DMS153 treated with DMSO at 0.1 percent for 48 hours (cell line): ENCODE measurements around the gene PDYN.

ENCODE experiments used
- DNase-seq: peaks from one replicate; lab custom pipeline; 2025; ENCODE audit not compliant: unreplicated experiment; lab: John Stamatoyannopoulos, UW

Gene PDYN

GRCh38 chr20:1952737-1953530 lies 40.9 kb downstream of the PDYN start:
- no peak for DNase-seq

GRCh38 chr20:1951436-1952115 lies 42.3 kb downstream of the PDYN start:
- DNase-seq, result no peak

GRCh38 chr20:1950836-1951235 lies 43.0 kb downstream of the PDYN start:
- DNase-seq, result no peak

- no peak for DNase-seq
Measured at GRCh38 chr20:1949347-1950100, 44.3 kb downstream of the PDYN start.

GRCh38 chr20:1947535-1947846 lies 46.4 kb downstream of the PDYN start:
- DNase-seq, result no peak

GRCh38 chr20:1946762-1947534 lies 46.9 kb downstream of the PDYN start:
- no peak for DNase-seq

- no peak for DNase-seq
Measured at GRCh38 chr20:1946442-1946761, 47.5 kb downstream of the PDYN start.

- DNase-seq, result no peak
Measured at GRCh38 chr20:1945660-1946059, 48.2 kb downstream of the PDYN start.

GRCh38 chr20:1945134-1945618 lies 48.7 kb downstream of the PDYN start:
- DNase-seq, result no peak

- DNase-seq, result no peak
Measured at GRCh38 chr20:1944345-1945091, 49.3 kb downstream of the PDYN start.

- no peak for DNase-seq
Measured at GRCh38 chr20:1943275-1944002, 50.4 kb downstream of the PDYN start.

- no peak for DNase-seq
Measured at GRCh38 chr20:1942486-1943274, 51.2 kb downstream of the PDYN start.

- no peak for DNase-seq
Measured at GRCh38 chr20:1942061-1942460, 51.8 kb downstream of the PDYN start.

GRCh38 chr20:1941226-1941625 lies 52.6 kb downstream of the PDYN start:
- no peak for DNase-seq

- no peak for DNase-seq
Measured at GRCh38 chr20:1940581-1940980, 53.3 kb downstream of the PDYN start.

GRCh38 chr20:1939270-1939595 lies 54.6 kb downstream of the PDYN start:
- no peak for DNase-seq

GRCh38 chr20:1938464-1939269 lies 55.2 kb downstream of the PDYN start:
- DNase-seq, result no peak

- DNase-seq, result no peak
Measured at GRCh38 chr20:1937316-1937976, 56.4 kb downstream of the PDYN start.
